IMR-90 (cell line): ENCODE results near the gene PTPRK. TPM values are rescaled to one million over a fixed set of nuclear protein-coding genes. Genes with fewer than 3 reads are reported as not detected.

Experiments used
- ATAC-seq: fragments of 200-7000 bp; cut with Tn5 transposase; 2 replicates; pipeline ENCODE4 v1.9.1; 2020; ENCODE audit warnings: low read depth, mild to moderate bottlenecking, moderate library complexity
- BruUV-seq: library from RNA; stranded (reverse); fragments of 400-500 nt; replicated peaks from 2 replicates; lab custom pipeline; 2021; lab: Mats Ljungman, UMichigan
- CTCF ChIA-PET: fragments of 300-600 bp; formaldehyde crosslinking; extraction: SDS; loops from one replicate; lab custom pipeline; 2021; ENCODE audit warnings: antibody characterized with exemption; lab: Yijun Ruan, JAX
- POLR2A ChIA-PET: fragments of 300-600 bp; sonication (Branson Sonifier 250); formaldehyde crosslinking; loops from one replicate; lab custom pipeline; 2022; ENCODE audit warnings: antibody characterized with exemption; ENCODE audit not compliant: unreplicated experiment; lab: Charles Lee
- DNase-seq: peaks from one replicate; pipeline ENCODE4 v3.0.0; 2013
- H2AFZ ChIP-seq: replicated peaks from 2 replicates; pipeline ENCODE3; 2013; ENCODE audit warnings: low read length, mild to moderate bottlenecking; ENCODE audit not compliant: poor library complexity
- H2AK5ac ChIP-seq: 2 replicates; pipeline ENCODE4 v1.6.1; 2013; ENCODE audit warnings: low read depth, low read length, inconsistent platforms
- H2AK9ac ChIP-seq: replicated peaks from 2 replicates; pipeline ENCODE3; 2013; ENCODE audit warnings: mild to moderate bottlenecking, low read depth, low read length, moderate library complexity; ENCODE audit not compliant: poor library complexity
- H2BK120ac ChIP-seq: 2 replicates; pipeline ENCODE4 v1.6.1; 2013; ENCODE audit warnings: low read depth, low read length, inconsistent platforms
- H2BK15ac ChIP-seq: 3 replicates; pipeline ENCODE4 v1.6.1; 2013; ENCODE audit warnings: low read depth, low read length, inconsistent platforms
- H2BK20ac ChIP-seq: 2 replicates; pipeline ENCODE4 v1.6.1; 2013; ENCODE audit warnings: low read depth, mild to moderate bottlenecking, inconsistent platforms, low read length, moderate library complexity
- H2BK5ac ChIP-seq: 2 replicates; pipeline ENCODE4 v1.6.1; 2013; ENCODE audit warnings: mild to moderate bottlenecking, low read depth, low read length, inconsistent platforms; ENCODE audit not compliant: poor library complexity, severe bottlenecking
- H3K14ac ChIP-seq: replicated peaks from 2 replicates; pipeline ENCODE4 v1.6.1; 2013; ENCODE audit warnings: low read depth, low read length, inconsistent platforms
- H3K18ac ChIP-seq: 2 replicates; pipeline ENCODE4 v1.6.1; 2013; ENCODE audit warnings: low read depth, low read length, control low read depth
- H3K23ac ChIP-seq: 2 replicates; pipeline ENCODE4 v1.6.1; 2013; ENCODE audit warnings: low read depth, low read length, inconsistent platforms
- H3K27ac ChIP-seq: 2 replicates; pipeline ENCODE4 v1.5.1; 2013; ENCODE audit warnings: mild to moderate bottlenecking, control low read depth, low read length; ENCODE audit not compliant: insufficient read depth
- H3K27me3 ChIP-seq: 2 replicates; pipeline ENCODE4 v1.6.1; 2013; ENCODE audit warnings: low read length; ENCODE audit not compliant: control insufficient read depth, insufficient read depth
- H3K36me3 ChIP-seq: 2 replicates; pipeline ENCODE4 v1.6.1; 2013; ENCODE audit warnings: low read length, mixed read lengths; ENCODE audit not compliant: control insufficient read depth, insufficient read depth
- H3K4ac ChIP-seq: 2 replicates; pipeline ENCODE4 v1.6.1; 2013; ENCODE audit warnings: low read depth, low read length, inconsistent platforms
- H3K4me1 ChIP-seq: 2 replicates; pipeline ENCODE4 v1.6.1; 2013; ENCODE audit warnings: low read length, mixed read lengths; ENCODE audit not compliant: control insufficient read depth, insufficient read depth
- H3K4me2 ChIP-seq: 2 replicates; pipeline ENCODE4 v1.6.1; 2013; ENCODE audit warnings: low read depth, mild to moderate bottlenecking, control low read depth, low read length, moderate library complexity
- H3K4me3 ChIP-seq: 2 replicates; pipeline ENCODE4 v1.5.1; 2013; ENCODE audit warnings: low read depth, mild to moderate bottlenecking, control low read depth, low read length, moderate library complexity; ENCODE audit not compliant: insufficient read depth
- H3K56ac ChIP-seq: 2 replicates; pipeline ENCODE4 v1.6.1; 2013; ENCODE audit warnings: low read length, inconsistent platforms; ENCODE audit not compliant: insufficient read depth; ENCODE audit errors: extremely low read depth
- H3K79me1 ChIP-seq, 2 experiments: 2 replicates each; pipeline ENCODE4 v1.6.1; 2013; ENCODE audit warnings: low read length in 2 of 2, inconsistent platforms in 1 of 2, low read depth in 1 of 2
- H3K9ac ChIP-seq: 2 replicates; pipeline ENCODE4 v1.6.1; 2013; ENCODE audit warnings: low read depth, low read length, control low read depth
- H3K9me1 ChIP-seq: 2 replicates; pipeline ENCODE4 v1.6.1; 2013; ENCODE audit warnings: low read length, inconsistent platforms; ENCODE audit not compliant: insufficient read depth
- H3K9me3 ChIP-seq: 2 replicates; pipeline ENCODE4 v1.6.1; 2013; ENCODE audit warnings: low read length; ENCODE audit not compliant: control insufficient read depth, insufficient read depth
- H4K20me1 ChIP-seq: 2 replicates; pipeline ENCODE4 v1.6.1; 2013; ENCODE audit warnings: low read length, inconsistent platforms; ENCODE audit not compliant: insufficient read depth
- H4K5ac ChIP-seq: 2 replicates; pipeline ENCODE4 v1.6.1; 2013; ENCODE audit warnings: mild to moderate bottlenecking, low read depth, low read length, control low read depth
- H4K8ac ChIP-seq, 2 experiments: 2 replicates each; pipeline ENCODE4 v1.6.1; 2013; ENCODE audit warnings: low read depth in 2 of 2, low read length in 2 of 2, control low read depth in 1 of 2, inconsistent platforms in 1 of 2
- H4K91ac ChIP-seq: 2 replicates; pipeline ENCODE4 v1.6.1; 2013; ENCODE audit warnings: low read depth, low read length, inconsistent platforms; ENCODE audit not compliant: insufficient read depth
- NFE2L2 ChIP-seq: fragments of 150-350 bp; IDR thresholded peaks from 2 replicates; pipeline ENCODE4 v1.6.1; 2016; ENCODE audit warnings: low read depth, mild to moderate bottlenecking, low read length
- WGBS, 2 experiments: methylation state at CpG; one replicate each; pipeline versions ENCODE4 v1.1.5 to v1.1.7; 2013; ENCODE audit warnings: missing lambda C conversion rate in 2 of 2; ENCODE audit not compliant: insufficient read length in 1 of 2; ENCODE audit errors: extremely low coverage in 2 of 2; 5-methylcytosine and 5-hydroxymethylcytosine counted together
- dilution Hi-C: fragments of 300-500 bp; cut with HindIII; formaldehyde crosslinking; loops from one replicate; pipeline ENCODE4 v1.14.3; 2018; ENCODE audit warnings: low sequenced_read_pairs; ENCODE audit not compliant: unreplicated experiment
- in situ Hi-C: fragments of 300-500 bp; cut with MboI; formaldehyde crosslinking; loops from 3 replicates; pipeline ENCODE4 v1.14.3; 2019; ENCODE audit warnings: low sequenced_read_pairs, inconsistent platforms, mixed read lengths
- intact Hi-C: fragments of 100-400 bp; cut with micrococcal nuclease; formaldehyde crosslinking; loops from 2 replicates; pipeline ENCODE4 v1.10.0; 2022
- polyA plus RNA-seq, 3 experiments: library from polyadenylated mRNA; depleted of rRNA; stranded (reverse); fragments of >200 nt; gene quantifications; 2 replicates each; pipeline ENCODE4 v1.2.3, GENCODE V29; 2012; ENCODE audit warnings: low replicate concordance in 1 of 3
- total RNA-seq: library from RNA; depleted of rRNA; stranded (reverse); fragments of >200 nt; gene quantifications from 2 replicates; pipeline ENCODE4 v1.2.3, GENCODE V29; 2012

The PTPRK gene
- total and polyA plus RNA-seq, 2 of the 4 experiments (the other 2 are of a cell fraction): 18.0 to 80.8 TPM

- Histone ChIP-seq H3K36me3 (no peaks in the 10 kb centered on the region), H3K9ac (no peak overlapping the region), H3K23ac (no peak overlapping the region), H4K91ac (no peak overlapping the region), H3K9me3 (no peaks in the 10 kb centered on the region), H3K4me3 (no peak overlapping the region), H3K4me2 (no peak overlapping the region), H3K4me1 (no peaks in the 10 kb centered on the region), H3K79me1 (no peaks in the 10 kb centered on the region), H3K9me1 (no peaks in the 10 kb centered on the region), H4K20me1 (no peaks in the 10 kb centered on the region), H4K5ac (no peak overlapping the region), H2AFZ (no peak overlapping the region), H3K56ac (no peak overlapping the region), H2BK120ac (no peak overlapping the region), H2BK20ac (no peak overlapping the region), H3K14ac (no peak overlapping the region), H3K18ac (no peak overlapping the region), H2AK5ac (no peak overlapping the region), H3K27me3 (no peaks in the 10 kb centered on the region; the same call in 1 of the 2 replicates), H2BK15ac (no peak overlapping the region), H3K27ac (no peak overlapping the region), H3K4ac (no peak overlapping the region), H2AK9ac (no peak overlapping the region), H2BK5ac (no peak overlapping the region), H4K8ac (no peak overlapping the region)
- ATAC-seq: no peak
- no TSS peak for BruUV-seq
- intact Hi-C loops: no loop called here
- DNase-seq: peak; percentile 22
- dilution Hi-C loops: no loop called here
- CTCF ChIA-PET: no interaction called here
- WGBS, 2 experiments: no CpG with 5 or more reads among the region's 4 CpGs
- no peak for TF ChIP-seq NFE2L2
- in situ Hi-C loops: no loop called here
- POLR2A ChIA-PET: no interaction called here
These were observed 566.3 kb downstream of the PTPRK start for GRCh38 chr6:127954082-127954481.
